KMS-11 (cell line): ENCODE results near the gene CYP26B1.
A peak's percentile ranks its signal among the peaks of the same experiment; 100 is the strongest.

Experiments used
- H2AFZ ChIP-seq: fragments of 200-600 bp; sonication (generic); 2 replicates; pipeline ENCODE4 v1.6.1; 2016; ENCODE audit warnings: antibody characterized with exemption, mixed run types, low read depth
- H3K27ac ChIP-seq: fragments of 200-600 bp; sonication (generic); 2 replicates; pipeline ENCODE4 v1.6.1; 2016; ENCODE audit warnings: mild to moderate bottlenecking, mixed run types
- H3K27me3 ChIP-seq: fragments of 200-600 bp; sonication (generic); 2 replicates; pipeline ENCODE4 v1.6.1; 2017; ENCODE audit warnings: mild to moderate bottlenecking, low read depth, mixed run types, moderate library complexity; ENCODE audit not compliant: insufficient read depth
- H3K36me3 ChIP-seq: fragments of 200-600 bp; sonication (generic); 2 replicates; pipeline ENCODE4 v1.6.1; 2017; ENCODE audit warnings: mild to moderate bottlenecking, mixed run types; ENCODE audit not compliant: insufficient read depth
- H3K4me1 ChIP-seq: fragments of 200-600 bp; sonication (generic); 2 replicates; pipeline ENCODE4 v1.6.1; 2016; ENCODE audit warnings: mild to moderate bottlenecking, low read depth, mixed run types; ENCODE audit not compliant: poor library complexity, severe bottlenecking
- H3K4me2 ChIP-seq: fragments of 200-600 bp; sonication (generic); 2 replicates; pipeline ENCODE4 v1.7.0; 2016; ENCODE audit warnings: mild to moderate bottlenecking, mixed run types
- H3K4me3 ChIP-seq: fragments of 200-600 bp; sonication (generic); IDR thresholded peaks from 2 replicates; pipeline ENCODE4 v1.6.1; 2017; ENCODE audit warnings: low read depth, low read length, mixed read lengths; ENCODE audit not compliant: insufficient read depth
- H3K79me2 ChIP-seq: fragments of 200-600 bp; sonication (generic); 2 replicates; pipeline ENCODE4 v1.6.1; 2016; ENCODE audit warnings: low read depth, mixed run types; ENCODE audit not compliant: insufficient read depth
- H3K9ac ChIP-seq: fragments of 200-600 bp; sonication (generic); 2 replicates; pipeline ENCODE4 v1.6.1; 2016; ENCODE audit warnings: mild to moderate bottlenecking, mixed run types
- H4K20me1 ChIP-seq: fragments of 200-600 bp; sonication (generic); 2 replicates; pipeline ENCODE4 v1.6.1; 2016; ENCODE audit warnings: mild to moderate bottlenecking, mixed run types; ENCODE audit not compliant: insufficient read depth
- CTCF ChIP-seq: fragments of 200-600 bp; sonication (generic); conservative IDR thresholded peaks from 2 replicates; pipeline ENCODE4 v1.6.1; 2017; ENCODE audit warnings: low read depth, mild to moderate bottlenecking, antibody characterized with exemption, low read length, moderate library complexity, mixed read lengths

The CYP26B1 gene

GRCh38 chr2:72136933-72137497, 10.6 kb downstream of the CYP26B1 start:
- H2AFZ ChIP-seq: peak overlapping the region; percentile 57; the same call in 1 of the 2 replicates
- H3K27ac ChIP-seq: no peak overlapping the region
- no peaks in the 10 kb centered on the region for H3K4me1 ChIP-seq
- H3K27me3 ChIP-seq: no peaks in the 10 kb centered on the region
- no peaks in the 10 kb centered on the region for H4K20me1 ChIP-seq
- no peaks in the 10 kb centered on the region for H3K79me2 ChIP-seq
- H3K4me2 ChIP-seq: no peak overlapping the region
- no peak for TF ChIP-seq CTCF
- H3K4me3 ChIP-seq: no peak overlapping the region
- no peaks in the 10 kb centered on the region for H3K36me3 ChIP-seq
- H3K9ac ChIP-seq: no peak overlapping the region

- H3K4me1 ChIP-seq: no peaks in the 10 kb centered on the region
- TF ChIP-seq CTCF: no peak
Measured at GRCh38 chr2:72136331-72136730, 11.3 kb downstream of the CYP26B1 start.

GRCh38 chr2:72135921-72136320, 11.7 kb downstream of the CYP26B1 start:
- no peak overlapping the region for H3K4me3 ChIP-seq
- no peak overlapping the region for H3K27ac ChIP-seq
- no peak overlapping the region for H3K9ac ChIP-seq
- no peaks in the 10 kb centered on the region for H3K79me2 ChIP-seq
- no peaks in the 10 kb centered on the region for H4K20me1 ChIP-seq
- H3K36me3 ChIP-seq: no peaks in the 10 kb centered on the region
- H3K4me2 ChIP-seq: no peak overlapping the region
- no peak overlapping the region for H2AFZ ChIP-seq
- no peaks in the 10 kb centered on the region for H3K4me1 ChIP-seq
- no peaks in the 10 kb centered on the region for H3K27me3 ChIP-seq
- TF ChIP-seq CTCF: no peak

More at GRCh38 chr2:72136331-72136730, 11.3 kb downstream of the CYP26B1 start:
- Histone ChIP-seq H3K27me3 (no peaks in the 10 kb centered on the region), H4K20me1 (no peaks in the 10 kb centered on the region), H3K79me2 (no peaks in the 10 kb centered on the region), H2AFZ (no peak overlapping the region), H3K9ac (no peak overlapping the region), H3K27ac (no peak overlapping the region), H3K4me3 (no peak overlapping the region), H3K36me3 (no peaks in the 10 kb centered on the region), H3K4me2 (no peak overlapping the region)

- Histone ChIP-seq H3K4me1 (no peaks in the 10 kb centered on the region), H3K9ac (no peak overlapping the region), H3K27me3 (no peaks in the 10 kb centered on the region), H3K27ac (no peak overlapping the region), H3K36me3 (no peaks in the 10 kb centered on the region), H2AFZ (no peak overlapping the region), H4K20me1 (no peaks in the 10 kb centered on the region), H3K79me2 (no peaks in the 10 kb centered on the region), H3K4me2 (no peak overlapping the region), H3K4me3 (no peak overlapping the region)
- no peak for TF ChIP-seq CTCF
Measured at GRCh38 chr2:72134997-72135800, 12.5 kb downstream of the CYP26B1 start.
